GM12875 (cell line): ENCODE measurements around the gene F5.

Source experiments
- H3K4me3 ChIP-seq: one replicate; pipeline ENCODE4 v1.5.1; 2011; ENCODE audit warnings: low read depth, low read length, control low read depth
- CTCF ChIP-seq: IDR thresholded peaks from 2 replicates; pipeline ENCODE4 v1.5.1; 2011; ENCODE audit warnings: low read depth, mild to moderate bottlenecking, control low read depth, inconsistent platforms, low read length, moderate library complexity, borderline replicate concordance; ENCODE audit not compliant: insufficient read depth

The F5 gene

GRCh38 chr1:169623132-169623926, 37.0 kb upstream of the F5 start:
- no peak for TF ChIP-seq CTCF
- H3K4me3 ChIP-seq: no peak overlapping the region

- no peak overlapping the region for H3K4me3 ChIP-seq
- no peak for TF ChIP-seq CTCF
These were observed 34.3 kb upstream of the F5 start for GRCh38 chr1:169620565-169620964.

- TF ChIP-seq CTCF: no peak
- H3K4me3 ChIP-seq: no peak overlapping the region
These were observed 32.1 kb upstream of the F5 start for GRCh38 chr1:169618367-169618766.

GRCh38 chr1:169615803-169616202, 29.5 kb upstream of the F5 start:
- no peak for TF ChIP-seq CTCF
- H3K4me3 ChIP-seq: no peak overlapping the region

- H3K4me3 ChIP-seq: no peak overlapping the region
- TF ChIP-seq CTCF: no peak
These were observed 24.6 kb upstream of the F5 start for GRCh38 chr1:169610858-169611257.

DNA sequence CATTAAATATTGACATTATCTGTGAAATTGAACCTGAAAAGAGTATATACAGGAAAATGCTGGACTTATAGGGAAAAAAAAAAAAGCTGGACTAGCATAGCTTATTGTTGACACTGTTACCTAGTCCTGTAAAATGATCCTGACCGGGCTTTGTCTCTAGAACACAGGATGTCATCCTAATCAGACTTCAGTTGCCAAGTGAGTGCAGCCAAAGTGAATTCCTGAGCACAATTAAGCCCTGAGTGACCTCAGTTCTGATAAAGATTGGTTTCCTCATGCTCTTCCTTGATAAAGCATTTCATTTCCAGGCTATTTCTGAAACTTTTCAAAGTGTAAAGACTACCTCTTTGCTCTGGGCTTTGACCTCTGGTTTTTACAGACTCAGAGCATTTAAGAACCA, 23.8 kb upstream of the F5 start:
- H3K4me3 ChIP-seq: no peak overlapping the region
- no peak for TF ChIP-seq CTCF

DNA sequence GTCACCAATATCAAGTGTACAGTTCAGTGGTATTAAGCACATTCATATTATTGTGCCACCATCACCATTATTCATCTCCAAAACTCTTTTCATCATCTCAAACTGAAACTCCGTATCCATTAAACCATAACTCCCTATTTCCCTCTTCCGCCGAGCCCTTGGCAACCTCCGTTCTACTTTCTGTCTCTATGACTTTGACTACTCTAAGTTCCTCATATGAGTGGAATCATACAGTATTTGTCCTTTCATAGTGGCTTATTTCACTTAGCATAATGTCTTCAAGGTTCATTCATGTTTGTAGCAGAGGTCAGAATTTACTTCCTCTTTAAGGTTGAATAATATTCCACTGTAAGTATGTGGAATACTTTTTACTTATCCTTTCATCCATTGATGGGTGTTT, 21.9 kb upstream of the F5 start:
- no peak overlapping the region for H3K4me3 ChIP-seq
- TF ChIP-seq CTCF: no peak
